H9 (cell line): ENCODE results near the gene KCNN3. TPM values are rescaled to one million over a fixed set of nuclear protein-coding genes. Genes with fewer than 3 reads are reported as not detected.

Source experiments
- DNase-seq: peaks from one replicate; pipeline ENCODE4 v3.0.0-alpha.2; 2017
- H2AFZ ChIP-seq: one replicate; pipeline ENCODE4 v1.6.1; 2013; ENCODE audit warnings: mild to moderate bottlenecking, low read length, control low read depth, moderate library complexity
- H2AK5ac ChIP-seq: 2 replicates; pipeline ENCODE4 v1.6.1; 2013; ENCODE audit warnings: low read length, control low read depth, mixed read lengths; ENCODE audit not compliant: insufficient read length
- H2BK120ac ChIP-seq: one replicate; pipeline ENCODE4 v1.6.1; 2013; ENCODE audit warnings: low read depth, mild to moderate bottlenecking, low read length, control low read depth, inconsistent platforms; ENCODE audit not compliant: poor library complexity, severe bottlenecking
- H2BK12ac ChIP-seq: 2 replicates; pipeline ENCODE4 v1.6.1; 2013; ENCODE audit warnings: low read length, control low read depth, mixed read lengths, low read depth; ENCODE audit not compliant: insufficient read length
- H2BK15ac ChIP-seq: 2 replicates; pipeline ENCODE4 v1.6.1; 2013; ENCODE audit warnings: low read depth, low read length, control low read depth
- H2BK20ac ChIP-seq: one replicate; pipeline ENCODE4 v1.6.1; 2013; ENCODE audit warnings: low read depth, mild to moderate bottlenecking, low read length, control low read depth, inconsistent platforms; ENCODE audit not compliant: poor library complexity, severe bottlenecking
- H2BK5ac ChIP-seq: 2 replicates; pipeline ENCODE4 v1.6.1; 2013; ENCODE audit warnings: low read length, control low read depth, mixed read lengths; ENCODE audit not compliant: insufficient read length
- H3K14ac ChIP-seq: 2 replicates; pipeline ENCODE4 v1.6.1; 2013; ENCODE audit warnings: low read length, control low read depth; ENCODE audit not compliant: insufficient read depth
- H3K18ac ChIP-seq: 2 replicates; pipeline ENCODE4 v1.6.1; 2013; ENCODE audit warnings: low read depth, mild to moderate bottlenecking, mixed read lengths, low read length, control low read depth; ENCODE audit not compliant: insufficient read length
- H3K23ac ChIP-seq: 2 replicates; pipeline ENCODE4 v1.6.1; 2013; ENCODE audit warnings: low read length, control low read depth, mixed read lengths, low read depth; ENCODE audit not compliant: insufficient read length
- H3K23me2 ChIP-seq: 2 replicates; pipeline ENCODE4 v1.6.1; 2013; ENCODE audit warnings: low read depth, mild to moderate bottlenecking, mixed read lengths, low read length, control low read depth; ENCODE audit not compliant: insufficient read length, poor library complexity, severe bottlenecking
- H3K27ac ChIP-seq: 2 replicates; pipeline ENCODE4 v1.5.1; 2013; ENCODE audit warnings: low read length, control low read depth, mixed read lengths, low read depth; ENCODE audit not compliant: insufficient read length
- H3K27me3 ChIP-seq: 2 replicates; pipeline ENCODE4 v1.6.1; 2013; ENCODE audit warnings: low read length, control low read depth, inconsistent platforms; ENCODE audit not compliant: insufficient read depth
- H3K4ac ChIP-seq: 2 replicates; pipeline ENCODE4 v1.6.1; 2013; ENCODE audit warnings: low read depth, mild to moderate bottlenecking, control low read depth, inconsistent platforms, low read length, moderate library complexity
- H3K4me1 ChIP-seq: 2 replicates; pipeline ENCODE4 v1.6.1; 2013; ENCODE audit warnings: low read length, control low read depth, inconsistent platforms; ENCODE audit not compliant: insufficient read depth
- H3K4me2 ChIP-seq: 2 replicates; pipeline ENCODE4 v1.6.1; 2013; ENCODE audit warnings: low read length, control low read depth, mixed read lengths; ENCODE audit not compliant: insufficient read length, insufficient read depth
- H3K56ac ChIP-seq: 2 replicates; pipeline ENCODE4 v1.6.1; 2013; ENCODE audit warnings: low read depth, mild to moderate bottlenecking, mixed read lengths, low read length, control low read depth; ENCODE audit not compliant: insufficient read length
- H3K79me1 ChIP-seq: 2 replicates; pipeline ENCODE4 v1.6.1; 2013; ENCODE audit warnings: low read depth, mild to moderate bottlenecking, moderate library complexity, low read length, control low read depth, inconsistent platforms; ENCODE audit not compliant: insufficient read depth, poor library complexity, severe bottlenecking
- H3K79me2 ChIP-seq: 2 replicates; pipeline ENCODE4 v1.6.1; 2013; ENCODE audit warnings: low read length, control low read depth, inconsistent platforms; ENCODE audit not compliant: insufficient read depth
- H3K9ac ChIP-seq: 2 replicates; pipeline ENCODE4 v1.6.1; 2013; ENCODE audit warnings: low read length, control low read depth, mixed read lengths; ENCODE audit not compliant: insufficient read length; ENCODE audit errors: extremely low read depth
- H3K9me3 ChIP-seq: one replicate; pipeline ENCODE4 v1.6.1; 2013; ENCODE audit warnings: low read depth, low read length, inconsistent platforms; ENCODE audit not compliant: control insufficient read depth
- H3T11ph ChIP-seq: one replicate; pipeline ENCODE4 v1.6.1; 2013; ENCODE audit warnings: mild to moderate bottlenecking, low read length, control low read depth, inconsistent platforms
- H4K20me1 ChIP-seq: one replicate; pipeline ENCODE4 v1.6.1; 2013; ENCODE audit not compliant: control insufficient read depth, insufficient read length, insufficient read depth
- H4K5ac ChIP-seq: 2 replicates; pipeline ENCODE4 v1.6.1; 2013; ENCODE audit warnings: low read depth, mild to moderate bottlenecking, mixed read lengths, low read length, control low read depth; ENCODE audit not compliant: insufficient read length
- H4K8ac ChIP-seq: replicated peaks from 2 replicates; pipeline ENCODE4 v1.6.1; 2013; ENCODE audit warnings: low read length, control low read depth, mixed read lengths, low read depth; ENCODE audit not compliant: insufficient read length
- H4K91ac ChIP-seq: 2 replicates; pipeline ENCODE4 v1.6.1; 2013; ENCODE audit warnings: low read depth, mild to moderate bottlenecking, moderate library complexity, mixed read lengths, low read length, control low read depth; ENCODE audit not compliant: insufficient read length
- H3K27ac Mint-ChIP-seq, 3 experiments: 2 replicates in 2 of 3; 3 replicates in 1 of 3; pipeline ENCODE4 v1.8.0; 2020 to 2021; ENCODE audit warnings: mixed read lengths in 3 of 3, mild to moderate bottlenecking in 1 of 3, moderate library complexity in 1 of 3
- H3K27me3 Mint-ChIP-seq: 2 replicates; pipeline ENCODE4 v1.8.0; 2021; ENCODE audit warnings: low read depth, mild to moderate bottlenecking, moderate library complexity, mixed read lengths
- H3K36me3 Mint-ChIP-seq, 3 experiments: 2 replicates in 2 of 3; 3 replicates in 1 of 3; pipeline ENCODE4 v1.8.0; 2020 to 2021; ENCODE audit warnings: low read depth in 3 of 3, mixed read lengths in 3 of 3; ENCODE audit not compliant: insufficient read depth in 1 of 3
- H3K4me1 Mint-ChIP-seq, 2 experiments: 2 replicates each; pipeline ENCODE4 v1.8.0; 2020; ENCODE audit warnings: mixed read lengths in 2 of 2
- H3K4me3 Mint-ChIP-seq, 2 experiments: 2 replicates in 1 of 2; 3 replicates in 1 of 2; pipeline ENCODE4 v1.8.0; 2020 to 2021; ENCODE audit warnings: mild to moderate bottlenecking in 2 of 2, mixed read lengths in 2 of 2, moderate library complexity in 1 of 2
- H3K9me3 Mint-ChIP-seq, 2 experiments: 2 replicates in 1 of 2; 3 replicates in 1 of 2; pipeline ENCODE4 v1.8.0; 2020; ENCODE audit warnings: mild to moderate bottlenecking in 2 of 2, mixed read lengths in 2 of 2, moderate library complexity in 1 of 2
- WGBS: extraction: QIAGEN DNeasy Blood & Tissue Kit; methylation state at CpG from one replicate; pipeline ENCODE4 v1.1.7; 2013; ENCODE audit warnings: missing lambda C conversion rate, low lambda C conversion rate, mixed read lengths; ENCODE audit not compliant: insufficient read length; ENCODE audit errors: extremely low coverage; 5-methylcytosine and 5-hydroxymethylcytosine counted together
- total RNA-seq: library from RNA; stranded (reverse); gene quantifications from 2 replicates; pipeline ENCODE4 v1.2.1, GENCODE V29; 2021
- TF ChIP-seq, protein P1 (sequence below): fragments of 200-600 bp; sonication (generic); conservative IDR thresholded peaks from 3 replicates; pipeline ENCODE4 v1.8.0; 2021; ENCODE audit warnings: antibody characterized with exemption, mild to moderate bottlenecking

Gene KCNN3
- total RNA-seq, 1 experiment from 2014 or later, result 0.83 TPM

DNA sequence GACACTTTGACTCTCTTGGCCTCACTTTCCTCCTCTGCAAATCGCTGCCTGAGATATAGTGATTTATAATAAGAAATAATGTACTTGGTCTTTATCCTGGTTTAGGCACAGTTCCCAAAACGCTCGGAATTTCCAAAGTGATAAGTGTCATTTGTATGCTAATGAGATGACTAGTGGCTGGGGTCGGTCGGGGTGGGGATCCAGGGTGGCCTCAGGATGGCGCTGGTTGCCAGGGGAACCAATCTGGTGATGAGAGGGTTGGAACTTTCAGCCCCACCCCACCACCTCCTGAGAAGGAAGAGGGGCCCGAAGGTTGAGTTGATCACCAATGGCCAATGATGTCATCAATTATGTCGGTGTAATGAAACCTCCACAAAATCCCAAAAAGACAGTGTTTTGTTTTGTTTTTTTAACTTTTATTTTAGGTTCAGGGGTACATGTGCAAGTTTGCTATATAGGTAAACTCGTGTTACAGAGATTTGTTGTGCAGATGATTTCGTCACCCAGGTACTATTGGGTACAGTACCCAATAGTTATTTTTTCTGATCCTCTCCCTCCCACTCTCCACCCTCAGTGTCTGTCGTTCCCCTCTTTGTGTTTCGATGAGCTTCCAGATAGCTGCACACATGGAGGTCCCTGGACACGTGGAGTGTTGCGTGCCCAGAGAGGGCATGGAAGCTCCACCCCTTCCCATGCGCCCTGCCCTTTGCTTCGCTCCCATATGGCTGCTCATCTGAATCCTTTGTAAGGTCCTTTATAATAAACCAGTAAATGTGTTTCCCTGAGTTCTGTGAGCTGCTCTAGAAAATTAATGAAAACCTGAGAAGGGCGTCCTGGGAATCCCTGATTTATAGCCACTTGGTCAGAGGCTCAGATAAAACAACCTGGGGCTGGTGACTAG, 97.2 kb downstream of the KCNN3 start:
- Histone ChIP-seq H3K27ac (no peak overlapping the region), H2AK5ac (no peak overlapping the region), H3T11ph (no peak overlapping the region), H2AFZ (no peak overlapping the region), H3K18ac (no peak overlapping the region), H4K5ac (no peak overlapping the region), H3K23me2 (no peaks in the 10 kb centered on the region), H4K91ac (no peak overlapping the region), H3K79me1 (no peaks in the 10 kb centered on the region), H2BK12ac (no peak overlapping the region), H3K4me1 (no peaks in the 10 kb centered on the region; the same call in 1 of the 2 replicates), H3K79me2 (no peaks in the 10 kb centered on the region), H2BK15ac (no peak overlapping the region), H3K9me3 (no peaks in the 10 kb centered on the region), H3K4me2 (no peak overlapping the region), H3K14ac (no peak overlapping the region), H4K20me1 (no peaks in the 10 kb centered on the region), H4K8ac (no peak overlapping the region), H2BK20ac (no peak overlapping the region), H3K27me3 (no peaks in the 10 kb centered on the region), H3K9ac (no peak overlapping the region), H3K56ac (no peak overlapping the region), H2BK5ac (no peak overlapping the region), H3K4ac (no peak overlapping the region), H3K23ac (no peak overlapping the region), H2BK120ac (no peak overlapping the region)
- H3K27me3 Mint-ChIP-seq, result no peaks in the 10 kb centered on the region; the same call in 1 of the 2 replicates
- no peak overlapping the region for H3K4me3 Mint-ChIP-seq
- TF ChIP-seq, protein P1, sequence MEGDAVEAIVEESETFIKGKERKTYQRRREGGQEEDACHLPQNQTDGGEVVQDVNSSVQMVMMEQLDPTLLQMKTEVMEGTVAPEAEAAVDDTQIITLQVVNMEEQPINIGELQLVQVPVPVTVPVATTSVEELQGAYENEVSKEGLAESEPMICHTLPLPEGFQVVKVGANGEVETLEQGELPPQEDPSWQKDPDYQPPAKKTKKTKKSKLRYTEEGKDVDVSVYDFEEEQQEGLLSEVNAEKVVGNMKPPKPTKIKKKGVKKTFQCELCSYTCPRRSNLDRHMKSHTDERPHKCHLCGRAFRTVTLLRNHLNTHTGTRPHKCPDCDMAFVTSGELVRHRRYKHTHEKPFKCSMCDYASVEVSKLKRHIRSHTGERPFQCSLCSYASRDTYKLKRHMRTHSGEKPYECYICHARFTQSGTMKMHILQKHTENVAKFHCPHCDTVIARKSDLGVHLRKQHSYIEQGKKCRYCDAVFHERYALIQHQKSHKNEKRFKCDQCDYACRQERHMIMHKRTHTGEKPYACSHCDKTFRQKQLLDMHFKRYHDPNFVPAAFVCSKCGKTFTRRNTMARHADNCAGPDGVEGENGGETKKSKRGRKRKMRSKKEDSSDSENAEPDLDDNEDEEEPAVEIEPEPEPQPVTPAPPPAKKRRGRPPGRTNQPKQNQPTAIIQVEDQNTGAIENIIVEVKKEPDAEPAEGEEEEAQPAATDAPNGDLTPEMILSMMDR, result peak; percentile 61
- H3K9me3 Mint-ChIP-seq, result no peaks in the 10 kb centered on the region
- peaks cover 21 to 36% of the 10 kb centered on the region in 2 experiments for H3K4me1 Mint-ChIP-seq
- no peaks in the 10 kb centered on the region for H3K36me3 Mint-ChIP-seq
- DNase-seq, result peak; percentile 76
- peak overlapping the region in 1 of 3 experiments; percentile 47; a peak in 1 of 7 replicates for H3K27ac Mint-ChIP-seq
- WGBS, result no CpG with 5 or more reads among the region's 17 CpGs
